ENCODE measurements around the gene MAPK8IP3. TPM values are rescaled to one million over a fixed set of nuclear protein-coding genes. Genes with fewer than 3 reads are reported as not detected.

The MAPK8IP3 gene
- total and polyA plus RNA-seq, 9 of the 15 experiments (the other 6 are each of a cell fraction or from before 2014, with no cell fraction given), result 0.17 to 58.7 (median 16.7) TPM

DNA sequence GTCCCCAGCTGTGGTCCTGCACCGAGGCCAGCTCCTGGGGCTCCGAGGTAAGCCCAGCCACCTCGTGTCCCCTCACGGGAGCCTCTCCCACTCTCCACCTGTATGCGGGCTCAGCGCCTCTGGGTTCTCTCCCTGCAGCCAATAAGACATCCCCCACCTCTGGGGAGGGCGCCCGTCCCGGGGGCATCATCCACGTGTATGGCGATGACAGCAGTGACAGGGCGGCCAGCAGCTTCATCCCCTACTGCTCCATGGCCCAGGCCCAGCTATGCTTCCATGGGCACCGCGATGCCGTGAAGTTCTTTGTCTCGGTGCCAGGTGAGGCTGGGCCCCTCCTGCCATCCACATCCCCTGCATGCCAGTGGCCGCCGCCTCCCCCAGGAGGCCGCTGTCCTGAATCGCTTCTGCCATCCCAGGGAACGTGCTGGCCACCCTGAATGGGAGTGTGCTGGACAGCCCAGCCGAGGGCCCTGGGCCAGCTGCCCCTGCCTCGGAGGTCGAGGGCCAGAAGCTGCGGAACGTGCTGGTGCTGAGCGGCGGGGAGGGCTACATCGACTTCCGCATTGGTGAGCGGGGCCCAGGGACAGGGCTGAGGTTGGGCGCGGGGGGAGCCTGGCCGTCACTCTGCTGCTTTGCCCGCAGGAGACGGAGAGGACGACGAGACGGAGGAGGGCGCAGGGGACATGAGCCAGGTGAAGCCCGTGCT lies 62.2 kb downstream of the MAPK8IP3 start:
- no peak for DNase-seq (ENCODE audit: extremely low read depth in 1 of 4, low spot score in 3 of 4)
- intact Hi-C loops (cut with micrococcal nuclease) (no loop called here), in situ Hi-C loops (cut with MboI) (no loop called here)
- CTCF ChIA-PET (ENCODE audit: low intra/inter-chr PET ratio), result no interaction called here
- H3K4me2 ChIP-seq (ENCODE audit: insufficient read depth, low read length), result no peak overlapping the region
- ATAC-seq, result no peak
- no peak overlapping the region for H3K4me3 ChIP-seq
- no peak for TF ChIP-seq TEAD4 (IDR thresholded peaks at IDR 0.05; ENCODE audit: low read length)
- TF ChIP-seq TEAD4 (CRISPR knock-in tag; IDR thresholded peaks at IDR 0.05; ENCODE audit: borderline replicate concordance), result no peak
- TF ChIP-seq, protein P1, sequence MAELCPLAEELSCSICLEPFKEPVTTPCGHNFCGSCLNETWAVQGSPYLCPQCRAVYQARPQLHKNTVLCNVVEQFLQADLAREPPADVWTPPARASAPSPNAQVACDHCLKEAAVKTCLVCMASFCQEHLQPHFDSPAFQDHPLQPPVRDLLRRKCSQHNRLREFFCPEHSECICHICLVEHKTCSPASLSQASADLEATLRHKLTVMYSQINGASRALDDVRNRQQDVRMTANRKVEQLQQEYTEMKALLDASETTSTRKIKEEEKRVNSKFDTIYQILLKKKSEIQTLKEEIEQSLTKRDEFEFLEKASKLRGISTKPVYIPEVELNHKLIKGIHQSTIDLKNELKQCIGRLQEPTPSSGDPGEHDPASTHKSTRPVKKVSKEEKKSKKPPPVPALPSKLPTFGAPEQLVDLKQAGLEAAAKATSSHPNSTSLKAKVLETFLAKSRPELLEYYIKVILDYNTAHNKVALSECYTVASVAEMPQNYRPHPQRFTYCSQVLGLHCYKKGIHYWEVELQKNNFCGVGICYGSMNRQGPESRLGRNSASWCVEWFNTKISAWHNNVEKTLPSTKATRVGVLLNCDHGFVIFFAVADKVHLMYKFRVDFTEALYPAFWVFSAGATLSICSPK (IDR thresholded peaks at IDR 0.05; ENCODE audit: borderline replicate concordance), result no peak
- TF ChIP-seq CHD2 (IDR thresholded peaks at IDR 0.05; ENCODE audit: low read depth, low read length), result 0 out of 2 replicates have a peak, but pooled peaks have one; percentile 15
- peak; percentile 55 for TF ChIP-seq POLR2G (IDR thresholded peaks at IDR 0.05; ENCODE audit: low read depth, low read length)
- TF ChIP-seq STAG1 (CRISPR knock-in tag; IDR thresholded peaks at IDR 0.05; ENCODE audit: borderline replicate concordance), result no peak
- TF ChIP-seq POLR2AphosphoS2 (IDR thresholded peaks at IDR 0.05; ENCODE audit: low read length), result 0 out of 2 replicates have a peak, but pooled peaks have one; percentile 52
- TF ChIP-seq YBX1 (IDR thresholded peaks at IDR 0.05), result no peak
- peak; percentile 24 for TF ChIP-seq PRPF4 (IDR thresholded peaks at IDR 0.05; ENCODE audit: insufficient read depth, low read depth, low read length, poor library complexity, severe bottlenecking)
- H2AFZ ChIP-seq (ENCODE audit: low read depth, low read length), result no peak overlapping the region
- no peak overlapping the region for H3K27ac ChIP-seq (ENCODE audit: extremely low read depth, low read depth, low read length)
- H3K9me1 ChIP-seq (ENCODE audit: control insufficient read depth, insufficient read depth, low read length), result no peaks in the 10 kb centered on the region
- peaks cover 17 to 94% of the 10 kb centered on the region in 2 experiments; a peak in 4 of 5 replicates for H3K4me1 ChIP-seq (replicated peaks in 1 of 2; ENCODE audit: control insufficient read depth in 2 of 2, insufficient read depth in 2 of 2, low read length in 2 of 2)
- WGBS (ENCODE audit: insufficient coverage, low coverage, missing lambda C conversion rate), result 91% methylated on average over 28 of the region's 41 CpGs
- POLR2A ChIA-PET, result interaction anchor here (0.8 to 1.5 kb wide), 5 partner anchors 8 to 197 kb away, joined by 3 to 4 read pairs (median 3); partner anchors contain the start of genes NUBP2, RPS2 and SPSB3
- 0 out of 2 replicates have a peak, but pooled peaks cover 8% of the 10 kb centered on the region for H4K20me1 ChIP-seq (replicated peaks; ENCODE audit: control insufficient read depth, insufficient read depth, low read length)
- no peaks in the 10 kb centered on the region for H3K27me3 ChIP-seq (ENCODE audit: control insufficient read depth in 2 of 2, insufficient read depth in 2 of 2, low read length in 2 of 2)
- no peaks in the 10 kb centered on the region for H3K9me3 ChIP-seq (replicated peaks; ENCODE audit: control insufficient read depth, insufficient read depth, low read depth, low read length)
- peaks cover 78% of the 10 kb centered on the region; the same call in 2 of the 3 replicates for H3K36me3 ChIP-seq (ENCODE audit: control insufficient read depth, insufficient read depth, low read length)
- H3K79me2 ChIP-seq (ENCODE audit: control insufficient read depth, insufficient read depth, low read length), result peaks cover 32% of the 10 kb centered on the region
- peak overlapping the region in 1 of 2 experiments; percentile 9; a peak in 1 of 4 replicates for H3K9ac ChIP-seq (ENCODE audit: insufficient read depth in 1 of 2, low read depth in 2 of 2, low read length in 2 of 2)
- no peak for FAIRE-seq
- no TSS peak for BruUV-seq (replicated peaks)
